AG04449 (cell line): ENCODE measurements around the gene PSD4.

Source experiments
- CTCF ChIA-PET: fragments of 350-600 bp; formaldehyde crosslinking; extraction: SDS; loops from one replicate; lab custom pipeline; 2021; ENCODE audit warnings: antibody characterized with exemption; lab: Yijun Ruan, JAX
- POLR2A ChIA-PET: fragments of 400-600, 350-600 bp; formaldehyde crosslinking; extraction: SDS; loops from one replicate; lab custom pipeline; 2020; ENCODE audit warnings: antibody characterized with exemption, inconsistent platforms; lab: Yijun Ruan, JAX
- DNase-seq: peaks from one replicate; pipeline ENCODE4 v3.0.0-alpha.2; 2010; ENCODE audit warnings: low read depth, low spot score
- H3K4me3 ChIP-seq: 2 replicates; pipeline ENCODE4 v1.5.1; 2011; ENCODE audit warnings: low read depth, mild to moderate bottlenecking, control low read depth, low read length
- TF ChIP-seq, protein P1 (sequence below): IDR thresholded peaks from one replicate; pipeline ENCODE4 v1.5.1; 2011; ENCODE audit warnings: mild to moderate bottlenecking, moderate library complexity, low read length, control low read depth, inconsistent platforms; ENCODE audit not compliant: insufficient read depth; ENCODE audit errors: missing control alignments

The PSD4 gene

DNA sequence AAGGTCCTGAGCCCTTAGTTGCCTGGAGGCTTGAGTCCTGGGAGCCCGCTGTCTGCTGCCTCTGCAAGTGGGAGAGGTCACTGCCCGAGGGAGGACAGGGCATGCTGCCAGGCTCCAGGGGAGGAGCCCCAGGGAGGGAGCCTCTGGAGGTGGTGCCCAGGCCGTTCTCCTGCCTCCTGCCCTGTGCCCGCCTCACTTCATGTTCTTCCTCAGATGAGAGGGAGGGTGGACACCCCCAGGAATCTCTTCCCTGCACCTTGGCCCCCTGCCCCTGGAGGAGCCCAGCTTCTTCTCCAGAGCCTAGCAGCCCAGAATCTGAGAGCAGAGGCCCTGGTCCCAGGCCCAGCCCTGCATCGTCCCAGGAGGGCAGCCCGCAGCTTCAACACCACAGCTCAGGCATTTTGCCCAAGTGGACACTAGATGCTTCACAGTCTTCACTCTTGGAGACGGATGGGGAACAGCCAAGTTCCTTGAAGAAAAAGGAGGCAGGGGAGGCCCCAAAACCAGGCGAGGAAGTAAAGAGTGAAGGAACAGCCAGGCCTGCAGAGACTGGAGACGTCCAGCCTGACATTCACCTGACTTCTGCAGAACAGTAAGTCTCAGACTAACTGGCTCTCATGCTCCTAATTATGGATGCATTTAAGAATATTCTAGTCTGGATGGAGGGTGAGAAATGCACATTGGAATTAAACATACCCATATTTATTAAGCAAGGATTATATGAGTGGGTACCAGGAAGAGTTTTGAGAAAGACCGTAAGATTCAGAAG lies 12.1 kb downstream of the PSD4 start:
- ChIA-PET CTCF (interaction anchor here (1.2 kb wide), 1 partner anchor 18 kb away, joined by 3 read pairs; no protein-coding TSS in a partner anchor), POLR2A (no interaction called here)
- TF ChIP-seq, protein P1, sequence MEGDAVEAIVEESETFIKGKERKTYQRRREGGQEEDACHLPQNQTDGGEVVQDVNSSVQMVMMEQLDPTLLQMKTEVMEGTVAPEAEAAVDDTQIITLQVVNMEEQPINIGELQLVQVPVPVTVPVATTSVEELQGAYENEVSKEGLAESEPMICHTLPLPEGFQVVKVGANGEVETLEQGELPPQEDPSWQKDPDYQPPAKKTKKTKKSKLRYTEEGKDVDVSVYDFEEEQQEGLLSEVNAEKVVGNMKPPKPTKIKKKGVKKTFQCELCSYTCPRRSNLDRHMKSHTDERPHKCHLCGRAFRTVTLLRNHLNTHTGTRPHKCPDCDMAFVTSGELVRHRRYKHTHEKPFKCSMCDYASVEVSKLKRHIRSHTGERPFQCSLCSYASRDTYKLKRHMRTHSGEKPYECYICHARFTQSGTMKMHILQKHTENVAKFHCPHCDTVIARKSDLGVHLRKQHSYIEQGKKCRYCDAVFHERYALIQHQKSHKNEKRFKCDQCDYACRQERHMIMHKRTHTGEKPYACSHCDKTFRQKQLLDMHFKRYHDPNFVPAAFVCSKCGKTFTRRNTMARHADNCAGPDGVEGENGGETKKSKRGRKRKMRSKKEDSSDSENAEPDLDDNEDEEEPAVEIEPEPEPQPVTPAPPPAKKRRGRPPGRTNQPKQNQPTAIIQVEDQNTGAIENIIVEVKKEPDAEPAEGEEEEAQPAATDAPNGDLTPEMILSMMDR = no peak
- DNase-seq = no peak
- H3K4me3 ChIP-seq = no peak overlapping the region

DNA sequence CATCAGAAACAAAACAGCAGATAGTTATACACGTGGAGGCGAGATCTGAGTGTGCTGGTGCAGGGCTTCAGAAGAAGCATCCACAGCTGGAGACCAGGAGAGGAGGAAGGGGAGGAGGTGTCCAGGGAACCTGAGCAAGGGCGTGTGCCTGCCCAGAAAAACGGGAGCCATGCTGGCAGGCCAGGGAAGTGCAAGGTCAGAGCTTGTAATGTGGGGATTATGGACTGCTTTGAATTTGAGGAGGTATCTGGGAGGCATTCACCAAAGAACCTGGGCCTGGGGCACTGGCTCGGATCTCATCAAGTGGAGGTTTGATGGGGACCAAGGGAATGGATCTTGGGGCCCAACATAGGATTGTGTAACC lies 12.6 kb downstream of the PSD4 start:
- POLR2A ChIA-PET = no interaction called here
- no peak for DNase-seq
- CTCF ChIA-PET = interaction anchor here (0.6 to 1.2 kb wide), 3 partner anchors 12 to 48 kb away, joined by 3 read pairs; no protein-coding TSS in a partner anchor
- TF ChIP-seq, protein P1 = no peak
- no peak overlapping the region for H3K4me3 ChIP-seq

DNA sequence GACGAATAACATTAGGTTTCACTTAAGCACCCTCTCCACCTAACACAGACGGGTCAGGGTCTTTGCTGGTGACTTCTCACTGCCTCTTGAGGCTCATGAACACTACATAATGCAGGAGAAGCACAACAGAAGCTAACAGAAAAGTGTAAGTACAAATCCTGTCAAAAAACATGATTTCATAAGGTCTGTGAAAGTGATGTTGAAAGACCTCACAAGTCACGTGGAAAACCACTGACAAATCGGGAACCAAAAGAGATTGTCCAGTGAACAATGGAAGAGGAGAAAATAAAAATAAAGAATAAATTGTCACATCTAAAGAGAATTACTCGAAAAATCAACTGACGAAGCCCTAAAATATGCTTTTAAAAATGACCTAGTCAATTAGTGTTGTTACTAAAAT lies 14.0 kb downstream of the PSD4 start:
- no peak for DNase-seq
- POLR2A ChIA-PET = no interaction called here
- CTCF ChIA-PET = interaction anchor here (1.6 kb wide), 1 partner anchor 11 kb away, joined by 5 read pairs; no protein-coding TSS in a partner anchor
- H3K4me3 ChIP-seq = no peak overlapping the region
- TF ChIP-seq, protein P1 = no peak

DNA sequence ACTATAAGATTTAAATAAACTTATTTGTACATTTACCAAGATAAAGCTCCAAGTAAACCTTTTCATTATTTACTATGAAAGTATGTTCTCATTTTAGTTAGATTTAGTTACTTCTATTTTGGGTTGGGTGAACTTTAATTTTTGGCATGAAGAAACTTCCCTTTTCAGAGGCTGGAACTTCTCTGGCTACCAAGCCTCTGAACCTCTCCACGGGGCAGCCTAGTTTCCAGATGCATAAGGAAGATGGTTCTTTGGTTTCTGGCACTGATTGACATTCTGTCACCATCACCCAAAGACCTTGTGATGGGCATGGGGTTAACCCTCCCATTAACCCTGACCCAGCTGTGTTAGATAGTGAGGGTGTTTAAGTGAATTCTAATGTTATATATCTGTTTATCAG lies 17.1 kb downstream of the PSD4 start:
- DNase-seq = no peak
- TF ChIP-seq, protein P1 = no peak
- ChIA-PET CTCF (interaction anchor here (1.3 to 2.5 kb wide), 4 partner anchors 8 to 54 kb away, joined by 3 to 14 read pairs (median 5); no protein-coding TSS in a partner anchor), POLR2A (no interaction called here)
- no peak overlapping the region for H3K4me3 ChIP-seq

DNA sequence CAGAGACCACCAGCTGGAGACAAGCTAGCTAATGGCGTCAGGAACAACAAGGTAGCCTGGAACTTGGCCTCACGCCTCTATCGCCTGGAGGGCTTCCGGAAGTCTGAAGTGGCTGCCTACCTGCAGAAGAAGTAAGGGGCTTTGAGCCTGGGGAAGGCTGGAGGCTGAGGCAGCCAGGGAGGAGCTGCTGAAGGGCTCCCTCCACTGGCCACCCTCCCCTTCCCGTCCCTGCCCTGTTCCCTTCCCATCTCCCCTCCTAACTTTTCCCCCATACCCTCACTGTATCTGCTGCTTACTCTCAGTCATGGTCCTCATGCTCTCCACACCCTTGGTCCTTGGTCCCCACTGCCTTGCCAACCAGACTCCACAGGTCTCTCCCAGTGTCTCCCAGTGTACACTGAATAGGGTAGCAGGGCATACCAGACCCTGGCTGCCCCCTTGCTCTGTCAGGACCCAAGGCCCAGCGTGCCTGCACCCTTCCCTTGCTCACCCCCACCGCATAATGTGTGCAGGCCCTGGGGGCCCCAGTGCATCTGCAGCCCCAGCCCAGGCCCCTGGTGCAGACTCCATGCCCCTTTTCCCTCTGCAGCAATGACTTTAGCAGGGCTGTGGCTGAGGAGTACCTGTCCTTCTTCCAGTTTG lies 18.8 kb downstream of the PSD4 start:
- H3K4me3 ChIP-seq = no peak overlapping the region
- no peak for DNase-seq
- ChIA-PET POLR2A (no interaction called here), CTCF (interaction anchor here (0.8 to 4.1 kb wide), 7 partner anchors 9 to 197 kb away, joined by 3 to 21 read pairs (median 6); no protein-coding TSS in a partner anchor)
- TF ChIP-seq, protein P1 = no peak
